K562 (cell line): ENCODE data around the gene MACF1. TPM values are rescaled to one million over a fixed set of nuclear protein-coding genes. Genes with fewer than 3 reads are reported as not detected.
A peak's percentile ranks its signal among the peaks of the same experiment; 100 is the strongest.

Experiments
- ATAC-seq: fragments of 200-7000 bp; cut with Tn5 transposase; 3 replicates; pipeline ENCODE4 v1.9.1; 2020; ENCODE audit warnings: moderate library complexity
- BruUV-seq: library from RNA; stranded (reverse); fragments of 400-500 nt; replicated peaks from 2 replicates; lab custom pipeline; 2021; lab: Mats Ljungman, UMichigan
- CTCF ChIA-PET: fragments of 300-600 bp; formaldehyde crosslinking; extraction: SDS; loops from one replicate; lab custom pipeline; 2021; ENCODE audit warnings: low intra/inter-chr PET ratio; lab: Yijun Ruan, JAX
- POLR2A ChIA-PET: fragments of 300-600, 350-650 bp; sonication (Branson Sonifier 250); formaldehyde crosslinking; extraction: SDS; loops from one replicate; lab custom pipeline; 2021; ENCODE audit warnings: antibody characterized with exemption, inconsistent platforms; lab: Yijun Ruan, JAX
- DNase-seq, 4 experiments: peaks; one replicate each; pipeline versions ENCODE4 v3.0.0 to v3.0.0-alpha.2; 2011 to 2018; ENCODE audit warnings: low spot score in 3 of 4, mixed read lengths in 3 of 4; ENCODE audit errors: extremely low read depth in 1 of 4
- FAIRE-seq: peaks from 2 replicates; lab custom pipeline; 2011; peaks lifted over from hg19 to GRCh38; lab: Jason Lieb, UNC
- H2AFZ ChIP-seq: 2 replicates; pipeline ENCODE4 v1.6.0; 2011; ENCODE audit warnings: low read depth, low read length, control low read depth, inconsistent platforms
- H3K27ac ChIP-seq: fragments of 200-600 bp; 3 replicates; pipeline ENCODE4 v1.8.0; 2011; ENCODE audit warnings: low read depth, mild to moderate bottlenecking, control low read depth, inconsistent platforms, low read length, moderate library complexity, mixed read lengths; ENCODE audit errors: extremely low read depth
- H3K27me3 ChIP-seq, 2 experiments: fragments of 300-600 bp in 1 of 2; 2 replicates in 1 of 2; 3 replicates in 1 of 2; pipeline versions ENCODE4 v1.6.0 to v1.8.0; 2011; ENCODE audit warnings: inconsistent platforms in 2 of 2, low read length in 2 of 2, mild to moderate bottlenecking in 1 of 2, mixed read lengths in 1 of 2, moderate library complexity in 1 of 2; ENCODE audit not compliant: control insufficient read depth in 2 of 2, insufficient read depth in 2 of 2
- H3K36me3 ChIP-seq: fragments of 300-600 bp; 3 replicates; pipeline ENCODE4 v1.8.0; 2011; ENCODE audit warnings: mild to moderate bottlenecking, low read length, inconsistent platforms; ENCODE audit not compliant: control insufficient read depth, insufficient read depth
- H3K4me1 ChIP-seq, 2 experiments: fragments of 200-600 bp in 1 of 2; replicated peaks in 1 of 2; 2 replicates in 1 of 2; 3 replicates in 1 of 2; pipeline versions ENCODE4 v1.5.1 to v1.8.0; 2011; ENCODE audit warnings: inconsistent platforms in 2 of 2, low read length in 2 of 2, mild to moderate bottlenecking in 1 of 2, mixed read lengths in 1 of 2, moderate library complexity in 1 of 2; ENCODE audit not compliant: control insufficient read depth in 2 of 2, insufficient read depth in 2 of 2
- H3K4me2 ChIP-seq: 2 replicates; pipeline ENCODE4 v1.6.1; 2011; ENCODE audit warnings: low read length, control low read depth, inconsistent platforms, mixed read lengths; ENCODE audit not compliant: insufficient read depth
- H3K4me3 ChIP-seq: fragments of 200-600 bp; sonication (generic), shearing (Covaris generic); 2 replicates; pipeline ENCODE4 v1.5.1; 2016; ENCODE audit warnings: control low read depth, inconsistent platforms
- H3K79me2 ChIP-seq: fragments of 200-600 bp; 3 replicates; pipeline ENCODE4 v1.8.0; 2011; ENCODE audit warnings: low read length, inconsistent platforms; ENCODE audit not compliant: control insufficient read depth, insufficient read depth
- H3K9ac ChIP-seq, 2 experiments: 2 replicates each; pipeline versions ENCODE4 v1.6.0 to v1.6.1; 2011; ENCODE audit warnings: low read depth in 2 of 2, low read length in 2 of 2, control low read depth in 1 of 2, inconsistent platforms in 1 of 2, mild to moderate bottlenecking in 1 of 2, mixed read lengths in 1 of 2; ENCODE audit not compliant: insufficient read depth in 1 of 2
- H3K9me1 ChIP-seq: one replicate; pipeline ENCODE4 v1.6.0; 2011; ENCODE audit warnings: inconsistent platforms, mild to moderate bottlenecking, low read length, moderate library complexity; ENCODE audit not compliant: control insufficient read depth, insufficient read depth
- H3K9me3 ChIP-seq: replicated peaks from 2 replicates; pipeline ENCODE4 v1.5.1; 2011; ENCODE audit warnings: low read depth, low read length, inconsistent platforms; ENCODE audit not compliant: control insufficient read depth, insufficient read depth
- H4K20me1 ChIP-seq: replicated peaks from 2 replicates; pipeline ENCODE4 v1.6.1; 2011; ENCODE audit warnings: low read length, inconsistent platforms, mixed read lengths; ENCODE audit not compliant: control insufficient read depth, insufficient read depth
- ATF1 ChIP-seq, 2 experiments: fragments of 450-650 bp in 1 of 2; IDR thresholded peaks; 2 replicates each; pipeline ENCODE4 v1.6.1; 2016; ENCODE audit warnings: missing compliant biosample characterization in 1 of 2, missing genetic modification characterization in 1 of 2
- CHD1 ChIP-seq: fragments of 200-600 bp; sonication (generic); IDR thresholded peaks from one replicate; pipeline ENCODE4 v1.6.1; 2012; ENCODE audit warnings: mild to moderate bottlenecking, moderate library complexity, low read length, inconsistent platforms
- GATAD2A ChIP-seq: fragments of 450-650 bp; IDR thresholded peaks from 2 replicates; pipeline ENCODE4 v1.6.1; 2017
- HMBOX1 ChIP-seq: sonication (generic); IDR thresholded peaks from 2 replicates; pipeline ENCODE4 v1.6.1; 2016
- LCOR ChIP-seq: sonication (generic); formaldehyde crosslinking; IDR thresholded peaks from 2 replicates; pipeline ENCODE4 v1.8.0; 2022; ENCODE audit warnings: mild to moderate bottlenecking, missing genetic modification reagents
- MAFG ChIP-seq: fragments of 450-650 bp; conservative IDR thresholded peaks from 2 replicates; pipeline ENCODE4 v1.6.1; 2016; ENCODE audit warnings: missing genetic modification characterization, missing compliant biosample characterization
- MCM3 ChIP-seq: fragments of 450-650 bp; IDR thresholded peaks from 2 replicates; pipeline ENCODE4 v1.6.1; 2016
- MTA3 ChIP-seq: fragments of 450-650 bp; formaldehyde crosslinking; IDR thresholded peaks from 2 replicates; pipeline ENCODE4 v1.6.1; 2017; ENCODE audit warnings: mild to moderate bottlenecking, borderline replicate concordance
- PHF20 ChIP-seq: fragments of 450-650 bp; IDR thresholded peaks from 2 replicates; pipeline ENCODE4 v1.6.1; 2018; ENCODE audit not compliant: partially characterized antibody
- TEAD1 ChIP-seq, 2 experiments: fragments of 450-650 bp in 1 of 2; sonication (generic) in 1 of 2; formaldehyde crosslinking; IDR thresholded peaks; 2 replicates each; pipeline versions ENCODE4 v1.4.0 to v1.8.0; 2020 to 2022; ENCODE audit warnings: mild to moderate bottlenecking in 2 of 2, missing genetic modification reagents in 1 of 2
- TSC22D4 ChIP-seq: fragments of 450-650 bp; IDR thresholded peaks from 2 replicates; pipeline ENCODE4 v1.6.1; 2016; ENCODE audit warnings: missing genetic modification characterization, missing biosample characterization, control low read depth
- ZBTB7A ChIP-seq: IDR thresholded peaks from 2 replicates; pipeline ENCODE4 v1.6.1; 2011; ENCODE audit warnings: low read depth, mild to moderate bottlenecking, low read length, moderate library complexity, borderline replicate concordance; ENCODE audit not compliant: control insufficient read depth
- ZEB2 ChIP-seq: fragments of 450-650 bp; IDR thresholded peaks from 2 replicates; pipeline ENCODE4 v1.6.1; 2016
- WGBS: fragments of 100-300 bp; shearing (Covaris generic); methylation state at CpG from one replicate; pipeline ENCODE4 v1.1.6; 2016; ENCODE audit warnings: low coverage, mixed read lengths; ENCODE audit not compliant: insufficient coverage; ENCODE audit errors: missing lambda C conversion rate; 5-methylcytosine and 5-hydroxymethylcytosine counted together
- in situ Hi-C: fragments of 300-500 bp; cut with MboI; formaldehyde crosslinking; loops from 4 replicates; pipeline ENCODE4 v1.15.0; 2018; ENCODE audit warnings: inconsistent platforms, mixed read lengths
- intact Hi-C: fragments of 100-400 bp; cut with micrococcal nuclease; formaldehyde crosslinking; loops from 2 replicates; pipeline ENCODE4 v1.14.2; 2022
- polyA plus RNA-seq, 8 experiments: library from polyadenylated mRNA; depleted of rRNA in 4 of 8; stranded (reverse) in 5 of 8; unstranded in 3 of 8; fragments of >200 nt; fragmentation: Nextera tagmentation in 2 of 8; fragmentation: Illumina TruSeq in 1 of 8; extraction: Ambion mirVana in 2 of 8; extraction: Trizol in 1 of 8; gene quantifications; 2 replicates each; pipeline versions ENCODE4 v1.2.1 to v1.2.3, GENCODE V29; 2011 to 2014; ENCODE audit warnings: inconsistent platforms in 1 of 8, missing spikeins in 1 of 8
- total RNA-seq, 7 experiments: library from RNA; depleted of rRNA in 6 of 7; stranded (reverse); fragments of >200 nt in 6 of 7; fragmentation: Illumina TruSeq in 2 of 7; extraction: Trizol in 2 of 7; gene quantifications; 2 replicates each; pipeline versions ENCODE4 v1.2.1 to v1.2.3, GENCODE V29; 2011 to 2021; ENCODE audit warnings: low replicate concordance in 1 of 7
- TF ChIP-seq, protein P1 (sequence below): fragments of 450-650 bp; IDR thresholded peaks from 2 replicates; pipeline ENCODE4 v1.7.1; 2018; ENCODE audit warnings: mild to moderate bottlenecking, low read depth; ENCODE audit not compliant: partially characterized antibody
- TF ChIP-seq, protein P2 (sequence below): sonication (generic); formaldehyde crosslinking; IDR thresholded peaks from 2 replicates; pipeline ENCODE4 v1.8.1; 2023; ENCODE audit warnings: mild to moderate bottlenecking, missing genetic modification reagents

Gene MACF1
- total and polyA plus RNA-seq, 9 of the 15 experiments (the other 6 are each of a cell fraction or from before 2014, with no cell fraction given) = 13.2 to 232 (median 112) TPM

GRCh38 chr1:39212499-39212898, 8.0 kb downstream of the MACF1 start (continued):
- TF ChIP-seq, protein P1, sequence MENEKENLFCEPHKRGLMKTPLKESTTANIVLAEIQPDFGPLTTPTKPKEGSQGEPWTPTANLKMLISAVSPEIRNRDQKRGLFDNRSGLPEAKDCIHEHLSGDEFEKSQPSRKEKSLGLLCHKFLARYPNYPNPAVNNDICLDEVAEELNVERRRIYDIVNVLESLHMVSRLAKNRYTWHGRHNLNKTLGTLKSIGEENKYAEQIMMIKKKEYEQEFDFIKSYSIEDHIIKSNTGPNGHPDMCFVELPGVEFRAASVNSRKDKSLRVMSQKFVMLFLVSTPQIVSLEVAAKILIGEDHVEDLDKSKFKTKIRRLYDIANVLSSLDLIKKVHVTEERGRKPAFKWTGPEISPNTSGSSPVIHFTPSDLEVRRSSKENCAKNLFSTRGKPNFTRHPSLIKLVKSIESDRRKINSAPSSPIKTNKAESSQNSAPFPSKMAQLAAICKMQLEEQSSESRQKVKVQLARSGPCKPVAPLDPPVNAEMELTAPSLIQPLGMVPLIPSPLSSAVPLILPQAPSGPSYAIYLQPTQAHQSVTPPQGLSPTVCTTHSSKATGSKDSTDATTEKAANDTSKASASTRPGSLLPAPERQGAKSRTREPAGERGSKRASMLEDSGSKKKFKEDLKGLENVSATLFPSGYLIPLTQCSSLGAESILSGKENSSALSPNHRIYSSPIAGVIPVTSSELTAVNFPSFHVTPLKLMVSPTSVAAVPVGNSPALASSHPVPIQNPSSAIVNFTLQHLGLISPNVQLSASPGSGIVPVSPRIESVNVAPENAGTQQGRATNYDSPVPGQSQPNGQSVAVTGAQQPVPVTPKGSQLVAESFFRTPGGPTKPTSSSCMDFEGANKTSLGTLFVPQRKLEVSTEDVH = peak; percentile 16
- TF ChIP-seq, all 486 proteins: peak for 3

DNA sequence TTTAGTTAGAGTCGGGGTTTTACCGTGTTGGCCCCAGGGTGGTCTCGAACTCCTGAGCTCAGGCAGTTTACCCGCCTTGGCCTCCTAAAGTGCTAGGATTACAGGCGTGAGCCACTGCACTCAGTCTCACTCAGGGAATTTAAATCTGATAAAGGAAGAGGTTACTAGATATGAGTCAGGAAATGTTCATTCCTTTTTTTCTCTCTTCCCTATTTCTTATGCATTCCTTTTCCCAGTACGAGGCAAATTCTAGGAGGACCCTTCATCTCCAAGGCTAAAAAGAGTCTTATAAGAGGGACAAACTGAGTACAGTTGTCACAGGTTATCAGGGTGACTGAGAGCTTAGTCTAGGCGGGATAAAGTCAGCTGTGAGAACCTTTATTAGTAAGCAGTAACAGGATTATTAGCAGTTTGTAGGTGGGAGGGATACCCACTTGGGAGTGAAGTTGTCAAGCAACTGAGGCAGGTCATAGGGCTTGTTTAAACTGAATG, 9.1 kb downstream of the MACF1 start:
- H3K27me3 ChIP-seq = no peaks in the 10 kb centered on the region; a peak in 1 of 5 replicates
- H4K20me1 ChIP-seq = peaks cover 10% of the 10 kb centered on the region
- H3K4me3 ChIP-seq = peak overlapping the region; percentile 3; the same call in 1 of the 2 replicates
- BruUV-seq = no TSS peak
- peak overlapping the region; percentile 70 for H3K4me2 ChIP-seq
- intact Hi-C loops (no loop called here), in situ Hi-C loops (no loop called here)
- ATAC-seq = no peak
- POLR2A ChIA-PET = interaction anchor here (0.6 to 5.6 kb wide), 14 partner anchors 8 to 172 kb away, joined by 3 to 61 read pairs (median 4); partner anchors contain the start of gene MACF1
- CTCF ChIA-PET = no interaction called here
- H2AFZ ChIP-seq = peak overlapping the region; percentile 18; the same call in 1 of the 2 replicates
- H3K79me2 ChIP-seq = peaks cover 83% of the 10 kb centered on the region
- no peak for DNase-seq
- no peaks in the 10 kb centered on the region for H3K9me1 ChIP-seq
- H3K4me1 ChIP-seq = peaks cover 23 to 53% of the 10 kb centered on the region in 2 experiments
- no peak for FAIRE-seq
- no peaks in the 10 kb centered on the region for H3K9me3 ChIP-seq
- 0 out of 3 replicates have a peak, but pooled peaks cover 2% of the 10 kb centered on the region for H3K36me3 ChIP-seq
- WGBS = 18% methylated on average over 7 of the region's 7 CpGs
- peak overlapping the region; percentile 79 for H3K27ac ChIP-seq
- H3K9ac ChIP-seq = peak overlapping the region; percentile 5 to 60; a peak in 3 of 4 replicates
- TF ChIP-seq HMBOX1 (peak; percentile 82; the same call in 1 of the 2 replicates), TSC22D4 (tag) (0 out of 2 replicates have a peak, but pooled peaks have one; percentile 33), MTA3 (peak; percentile 22; the same call in 1 of the 2 replicates), CHD1 (no peak), TEAD1 (CRISPR knock-in tag; IDR thresholded peaks at IDR 0.05) (peak in 1 of 2 experiments; percentile 60; a peak in 1 of 4 replicates), LCOR (CRISPR knock-in tag) (0 out of 2 replicates have a peak, but pooled peaks have one; percentile 8), MAFG (tag) (no peak), ZEB2 (0 out of 2 replicates have a peak, but pooled peaks have one; percentile 9), ATF1 (CRISPR knock-in tag; IDR thresholded peaks at IDR 0.05) (no peak), ATF1 (tag; IDR thresholded peaks at IDR 0.05) (no peak), GATAD2A (no peak), ZBTB7A (0 out of 2 replicates have a peak, but pooled peaks have one; percentile 35), MCM3 (no peak), PHF20 (no peak)
- TF ChIP-seq, protein P2, sequence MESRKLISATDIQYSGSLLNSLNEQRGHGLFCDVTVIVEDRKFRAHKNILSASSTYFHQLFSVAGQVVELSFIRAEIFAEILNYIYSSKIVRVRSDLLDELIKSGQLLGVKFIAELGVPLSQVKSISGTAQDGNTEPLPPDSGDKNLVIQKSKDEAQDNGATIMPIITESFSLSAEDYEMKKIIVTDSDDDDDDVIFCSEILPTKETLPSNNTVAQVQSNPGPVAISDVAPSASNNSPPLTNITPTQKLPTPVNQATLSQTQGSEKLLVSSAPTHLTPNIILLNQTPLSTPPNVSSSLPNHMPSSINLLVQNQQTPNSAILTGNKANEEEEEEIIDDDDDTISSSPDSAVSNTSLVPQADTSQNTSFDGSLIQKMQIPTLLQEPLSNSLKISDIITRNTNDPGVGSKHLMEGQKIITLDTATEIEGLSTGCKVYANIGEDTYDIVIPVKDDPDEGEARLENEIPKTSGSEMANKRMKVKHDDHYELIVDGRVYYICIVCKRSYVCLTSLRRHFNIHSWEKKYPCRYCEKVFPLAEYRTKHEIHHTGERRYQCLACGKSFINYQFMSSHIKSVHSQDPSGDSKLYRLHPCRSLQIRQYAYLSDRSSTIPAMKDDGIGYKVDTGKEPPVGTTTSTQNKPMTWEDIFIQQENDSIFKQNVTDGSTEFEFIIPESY (CRISPR knock-in tag) = peak; percentile 7; the same call in 1 of the 2 replicates
